Limb (tissue), 2 donors: ENCODE results near the gene SMG5.

ENCODE experiments used
- DNase-seq, 2 donors: peaks; one replicate each; pipeline ENCODE4 v3.0.0-alpha.2; 2016; ENCODE audit errors: extremely low spot score in 2 of 2

The SMG5 gene

DNA sequence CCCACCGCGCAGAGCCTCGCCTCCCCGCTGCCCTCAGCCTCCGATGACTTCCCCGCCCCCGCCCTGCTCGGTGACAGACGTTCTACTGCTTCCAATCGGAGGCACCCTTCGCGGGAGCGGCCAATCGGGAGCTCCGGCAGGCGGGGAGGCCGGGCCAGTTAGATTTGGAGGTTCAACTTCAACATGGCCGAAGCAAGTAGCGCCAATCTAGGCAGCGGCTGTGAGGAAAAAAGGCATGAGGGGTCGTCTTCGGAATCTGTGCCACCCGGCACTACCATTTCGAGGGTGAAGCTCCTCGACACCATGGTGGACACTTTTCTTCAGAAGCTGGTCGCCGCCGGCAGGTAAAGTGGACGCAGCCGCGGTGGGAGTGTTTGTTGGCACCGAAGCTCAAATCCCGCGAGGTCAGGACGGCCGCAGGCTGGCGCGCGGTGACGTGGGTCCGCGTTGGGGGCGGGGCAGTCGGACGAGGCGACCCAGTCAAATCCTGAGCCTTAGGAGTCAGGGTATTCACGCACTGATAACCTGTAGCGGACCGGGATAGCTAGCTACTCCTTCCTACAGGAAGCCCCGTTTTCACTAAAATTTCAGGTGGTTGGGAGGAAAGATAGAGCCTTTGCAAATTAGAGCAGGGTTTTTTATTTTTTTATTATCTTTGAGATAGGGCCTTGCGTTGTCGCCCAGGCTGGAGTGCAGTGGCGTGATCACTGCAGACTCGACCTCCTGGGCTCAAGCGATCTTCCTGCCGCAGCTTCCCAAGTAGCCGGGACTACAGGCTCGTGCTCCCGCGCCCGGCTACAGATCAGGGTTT, 69.6 kb downstream of the SMG5 start, which contains the start of gene PMF1:
TSS of gene PMF1 (plus strand) at position 175 of the 811 bp plus-strand sequence. CDS start at position 184, 9 bp downstream.
- peak; percentile 97 for DNase-seq

DNA sequence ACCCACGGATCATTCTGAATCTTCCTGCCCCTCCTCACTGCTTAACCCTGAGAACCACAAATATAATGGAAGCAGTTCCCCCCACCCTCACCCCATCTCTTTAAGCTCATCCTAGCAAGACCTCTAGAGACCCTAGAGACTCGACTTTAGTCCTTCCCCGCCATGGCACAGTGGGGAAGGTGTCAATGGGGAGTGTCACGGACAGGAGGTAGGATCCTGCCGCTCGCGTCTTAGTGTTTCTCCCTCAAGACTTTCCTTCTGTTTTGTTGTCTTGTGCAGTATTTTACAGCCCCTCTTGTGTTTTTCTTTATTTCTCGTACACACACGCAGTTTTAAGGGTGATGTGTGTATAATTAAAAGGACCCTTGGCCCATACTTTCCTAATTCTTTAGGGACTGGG, 70.5 kb downstream of the SMG5 start:
- DNase-seq, result no peak

DNA sequence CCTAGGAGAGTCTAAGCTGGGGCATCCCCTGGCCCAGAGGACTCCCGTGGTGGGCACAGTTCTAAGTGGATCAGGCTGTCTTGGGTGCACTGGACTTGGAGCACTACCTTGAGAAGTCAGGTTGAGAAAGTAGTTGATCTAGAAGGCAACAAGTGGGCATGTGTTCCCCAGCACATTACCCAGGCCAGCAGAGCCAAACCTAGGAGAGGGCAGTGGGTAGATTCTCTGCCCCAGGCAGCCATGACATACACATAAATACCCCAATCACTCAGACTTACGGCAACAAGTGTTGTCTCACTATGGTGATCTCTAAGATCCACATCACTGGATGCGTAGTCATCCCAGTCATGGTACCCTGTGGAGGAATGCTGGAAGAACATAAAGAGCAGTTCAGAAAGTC, 71.4 kb downstream of the SMG5 start:
- no peak for DNase-seq

DNA sequence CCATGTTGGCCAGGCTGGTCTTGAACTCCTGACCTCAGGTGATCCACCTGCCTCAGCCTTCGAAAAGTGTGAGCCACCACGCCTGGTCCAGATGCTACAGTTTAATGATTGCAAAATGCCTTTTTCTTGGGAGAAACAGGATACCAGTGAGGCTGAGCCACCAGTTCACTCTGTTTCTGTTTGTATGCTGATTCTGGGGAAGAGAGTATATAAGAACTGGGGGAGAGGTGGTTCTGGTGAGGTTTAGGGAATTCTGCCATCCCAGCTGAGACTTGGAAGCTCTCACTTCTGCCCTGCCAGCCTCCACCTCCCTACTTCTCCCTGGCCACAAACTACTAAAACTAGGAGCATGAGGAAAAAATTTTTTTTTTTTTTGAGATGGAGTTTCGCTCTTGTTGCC, 77.9 kb downstream of the SMG5 start:
- DNase-seq, result no peak

DNA sequence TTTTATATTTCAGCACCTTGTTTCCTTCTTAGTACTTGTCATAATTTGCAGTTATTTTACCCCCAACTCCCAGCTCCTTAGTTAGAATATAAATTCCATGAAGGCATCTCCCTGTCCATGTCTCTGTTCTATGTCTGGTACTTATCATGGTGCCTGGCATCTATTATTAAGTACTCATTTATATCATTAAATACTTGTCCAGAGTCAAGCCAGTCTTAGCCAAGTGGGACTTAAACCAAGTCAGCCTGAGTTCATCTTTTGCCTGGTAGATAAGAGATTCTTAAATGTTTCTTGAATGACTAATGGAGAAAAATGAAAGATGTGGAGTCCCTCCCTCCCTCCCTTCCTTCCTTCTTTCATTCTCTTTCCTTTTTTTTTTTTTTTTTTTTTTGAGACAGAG, 79.3 kb downstream of the SMG5 start:
- no peak for DNase-seq

DNA sequence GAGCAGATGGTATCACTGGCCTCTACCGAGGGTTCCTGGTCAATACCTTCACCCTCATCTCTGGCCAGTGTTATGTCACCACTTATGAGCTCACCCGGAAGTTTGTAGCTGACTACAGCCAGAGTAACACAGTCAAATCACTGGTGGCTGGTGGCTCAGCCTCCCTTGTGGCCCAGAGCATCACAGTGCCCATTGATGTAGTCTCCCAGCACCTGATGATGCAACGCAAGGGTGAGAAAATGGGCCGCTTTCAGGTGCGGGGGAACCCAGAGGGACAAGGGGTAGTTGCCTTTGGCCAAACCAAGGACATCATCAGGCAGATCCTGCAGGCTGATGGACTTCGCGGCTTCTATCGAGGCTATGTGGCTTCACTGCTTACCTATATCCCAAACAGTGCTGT, 82.6 kb downstream of the SMG5 start:
- no peak for DNase-seq
